NCI-H2081 treated with DMSO at 0.1 percent for 48 hours (cell line): Measurements from ENCODE around the gene TIGD7.
"Not testable (repeated sequence)": the region's sequence is repeated elsewhere in the genome, so short reads cannot be mapped to it uniquely, and the experiment has no call there.

Experiments used
- DNase-seq: peaks from one replicate; lab custom pipeline; 2025; lab: John Stamatoyannopoulos, UW

Gene TIGD7

GRCh38 chr16:3282103-3282729, 23.0 kb downstream of the TIGD7 start:
- DNase-seq, result no peak

DNA sequence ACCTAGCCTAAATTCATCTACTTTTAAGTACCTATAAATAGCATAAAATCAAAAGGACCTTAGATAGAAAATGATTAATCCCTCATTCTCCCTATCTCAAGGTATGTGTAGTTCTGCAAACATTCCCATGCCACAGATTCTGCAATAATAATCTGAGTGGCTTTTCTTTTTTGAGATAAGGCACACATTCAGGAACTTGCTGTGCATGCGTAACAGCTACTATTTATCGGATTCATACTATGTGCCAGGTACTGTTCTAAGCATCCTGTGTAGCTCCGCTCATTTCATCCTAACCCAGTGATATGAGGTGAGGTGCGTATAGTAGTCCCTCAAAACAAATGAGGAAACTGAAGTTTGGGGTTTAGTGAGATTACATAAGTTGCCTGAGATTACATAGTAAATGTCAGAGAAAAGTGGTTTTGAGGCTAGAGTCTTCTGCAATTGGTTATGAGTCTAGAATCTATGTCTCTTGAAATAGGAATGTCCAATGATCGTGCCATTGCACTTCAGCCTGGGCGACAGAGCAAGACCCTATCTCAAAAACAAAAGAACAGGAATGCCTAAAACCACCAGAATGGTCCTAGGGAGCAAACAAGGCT, 23.9 kb downstream of the TIGD7 start:
- DNase-seq, result no peak

DNA sequence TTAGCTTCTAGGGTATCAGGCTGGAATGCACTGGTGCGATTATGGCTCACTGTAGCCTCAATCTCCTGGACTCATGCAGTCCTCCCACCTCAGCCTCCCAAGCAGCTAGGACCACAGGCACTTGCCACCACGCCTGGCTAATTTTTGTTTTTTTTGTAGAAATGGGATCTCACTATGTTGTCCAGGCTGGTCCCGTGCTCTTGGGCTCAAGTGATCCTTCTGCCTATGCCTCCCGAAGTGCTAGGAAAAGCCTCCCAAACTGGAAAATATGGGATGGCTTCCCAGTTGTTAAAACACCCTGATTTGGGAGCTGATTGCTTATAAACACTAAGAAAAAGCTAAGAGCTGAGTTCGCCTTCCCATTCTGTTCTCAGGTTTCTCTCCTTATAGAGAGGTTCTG, 28.6 kb downstream of the TIGD7 start:
- DNase-seq, result no peak

- no peak for DNase-seq
These were observed 30.3 kb downstream of the TIGD7 start for GRCh38 chr16:3274947-3275346.

DNA sequence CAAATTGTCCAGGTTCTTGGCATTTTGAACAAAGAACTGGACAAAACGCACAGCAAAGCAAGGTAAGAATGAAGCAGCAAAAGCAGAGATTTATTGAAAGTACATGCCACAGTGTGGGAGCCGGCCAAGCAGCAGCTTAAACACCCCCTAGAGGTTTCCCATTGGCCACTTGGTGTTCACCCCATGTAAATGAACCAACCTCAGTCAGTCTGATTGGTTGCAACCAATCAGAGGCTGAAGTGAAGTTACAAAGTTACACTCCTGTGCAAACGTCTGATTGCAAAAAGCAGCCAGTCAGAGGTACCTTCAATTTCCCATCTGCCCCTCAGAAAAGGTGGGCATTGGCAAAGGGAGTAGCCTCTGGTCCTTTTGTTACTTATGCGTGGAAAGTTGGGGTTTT, 30.7 kb downstream of the TIGD7 start:
- DNase-seq, result no peak

- DNase-seq, result not testable (repeated sequence)
These were observed 33.9 kb downstream of the TIGD7 start for GRCh38 chr16:3271281-3271680.

- not testable (repeated sequence) for DNase-seq
These were observed 34.5 kb downstream of the TIGD7 start for GRCh38 chr16:3270718-3271117.

GRCh38 chr16:3268294-3268693, 36.9 kb downstream of the TIGD7 start:
- DNase-seq, result no peak

GRCh38 chr16:3266873-3267537, 38.2 kb downstream of the TIGD7 start:
- DNase-seq, result no peak

- peak; percentile 92 for DNase-seq
These were observed 40.8 kb downstream of the TIGD7 start for GRCh38 chr16:3264137-3265036.

DNA sequence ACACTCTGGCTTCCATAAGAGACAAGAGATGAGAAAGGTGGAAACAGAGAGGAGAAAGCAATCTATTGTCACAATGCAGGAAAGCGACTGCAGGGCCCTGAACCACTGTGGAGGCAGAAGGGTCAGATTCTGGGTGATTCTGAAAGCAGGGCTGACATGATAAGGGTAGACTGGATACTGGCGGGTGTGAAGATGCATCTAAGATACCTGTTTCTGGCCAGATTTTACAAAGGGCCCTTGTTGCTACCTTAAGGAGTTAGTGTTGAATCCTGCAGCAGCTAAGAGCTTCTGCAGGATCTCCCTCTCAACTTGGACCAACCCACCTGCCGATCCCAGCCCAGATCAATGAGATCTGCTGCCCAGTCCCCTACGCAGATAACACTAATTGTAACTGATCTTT, 42.7 kb downstream of the TIGD7 start:
- DNase-seq, result no peak

GRCh38 chr16:3259836-3260235, 45.4 kb downstream of the TIGD7 start:
- no peak for DNase-seq

- no peak for DNase-seq
These were observed 48.3 kb downstream of the TIGD7 start for GRCh38 chr16:3256866-3257465.

DNA sequence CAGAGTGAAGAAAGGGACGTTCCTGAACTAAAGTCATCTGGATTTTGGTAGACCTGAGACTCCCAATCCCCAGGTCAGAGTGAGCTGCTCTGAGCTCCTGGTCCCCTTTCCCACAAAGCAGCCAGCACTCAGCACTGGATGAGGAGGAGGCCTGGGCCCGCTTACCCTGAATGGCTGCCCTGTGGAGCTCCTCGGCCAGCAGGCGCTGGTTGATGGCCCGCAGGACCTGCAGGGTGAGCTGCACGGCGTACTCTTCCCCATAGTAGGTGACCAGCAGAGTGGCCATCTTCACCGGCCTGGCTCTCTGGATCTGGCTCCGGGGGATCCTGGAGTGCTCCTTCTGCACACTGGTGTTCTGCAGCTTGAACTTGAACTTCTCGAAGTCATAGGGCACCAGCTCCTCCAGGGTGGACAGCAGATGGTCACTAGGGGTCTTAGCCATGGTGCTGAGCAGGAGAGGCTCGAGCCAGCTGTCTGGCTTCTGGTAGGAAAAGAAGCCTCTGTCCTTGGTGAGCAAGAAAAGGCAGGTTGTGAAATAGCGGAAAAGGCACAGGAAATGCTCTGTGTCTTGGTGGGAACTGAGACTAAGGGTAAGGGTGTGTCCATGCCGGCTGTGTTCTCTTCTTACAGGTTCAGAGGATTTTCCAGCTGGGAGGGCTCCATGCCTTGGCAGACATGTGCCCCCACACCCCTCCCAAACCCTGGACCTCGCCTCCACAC, 48.9 kb downstream of the TIGD7 start, which contains the start of gene MEFV:
Gene MEFV (minus strand): TSS at position 488 of the 720 bp plus-strand sequence. CDS start 46 bp downstream, at position 442.
- DNase-seq, result no peak

DNA sequence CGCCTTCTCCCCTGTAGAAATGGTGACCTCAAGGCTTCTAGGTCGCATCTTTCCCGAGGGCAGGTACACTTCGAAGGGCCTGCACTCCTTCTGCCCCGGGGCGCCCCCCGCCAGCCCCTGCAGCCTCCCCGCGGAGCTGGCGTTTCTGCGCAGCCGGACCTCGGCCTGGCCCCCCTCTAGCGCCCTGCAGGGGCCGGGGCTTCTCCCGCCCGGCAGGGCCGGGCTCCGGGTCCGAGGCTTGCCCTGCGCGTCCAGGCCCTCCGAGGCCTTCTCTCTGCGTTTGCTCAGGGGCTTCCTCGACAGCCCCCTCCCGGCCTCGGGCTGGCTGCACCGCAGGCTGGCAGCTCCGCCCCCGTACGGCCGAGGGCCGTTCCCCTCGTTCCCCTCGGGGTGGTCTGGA, 50.9 kb downstream of the TIGD7 start:
- no peak for DNase-seq

- DNase-seq, result no peak
These were observed 52.3 kb downstream of the TIGD7 start for GRCh38 chr16:3252967-3253366.

- DNase-seq, result no peak
These were observed 55.8 kb downstream of the TIGD7 start for GRCh38 chr16:3249451-3249850.

DNA sequence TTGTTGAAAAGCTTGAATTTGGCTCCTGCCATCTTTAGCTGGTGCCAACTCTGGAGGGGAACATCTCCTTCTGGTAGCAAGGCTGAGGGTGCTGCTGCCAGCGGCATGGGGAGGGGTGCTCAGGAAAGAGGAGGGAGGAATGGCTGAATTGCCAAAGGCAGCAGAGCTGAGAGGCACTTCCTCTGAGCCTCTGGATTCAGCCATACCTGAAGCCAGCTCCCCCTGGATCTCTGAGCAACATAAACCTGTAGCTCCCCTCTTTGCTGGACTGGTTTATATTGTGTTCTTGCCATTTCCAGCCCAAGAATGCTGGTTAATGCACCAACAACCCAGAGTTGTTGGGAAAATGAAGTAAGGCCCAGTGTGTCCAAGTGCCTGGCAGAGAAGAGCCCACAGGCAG, 56.2 kb downstream of the TIGD7 start:
- no peak for DNase-seq
